HT-29 (cell line): ENCODE data around the gene MYOM1. TPM values are rescaled to one million over a fixed set of nuclear protein-coding genes. Genes with fewer than 3 reads are reported as not detected.

ENCODE experiments used
- DNase-seq: peaks from one replicate; pipeline ENCODE4 v3.0.0-alpha.2; 2015; ENCODE audit warnings: low spot score
- total RNA-seq: library from RNA; depleted of rRNA; stranded (reverse); fragments of >200 nt; shearing (Covaris generic); gene quantifications from 2 replicates; pipeline ENCODE4 v1.2.3, GENCODE V29; 2014

MYOM1 gene
- total RNA-seq, 1 experiment from 2014 or later = 0.13 TPM

- DNase-seq = peak; percentile 85
These were observed 32.8 kb downstream of the MYOM1 start for GRCh38 chr18:3186678-3187658.

- DNase-seq = no peak
These were observed 35.3 kb downstream of the MYOM1 start for GRCh38 chr18:3184275-3184963.

GRCh38 chr18:3183103-3183717 lies 36.6 kb downstream of the MYOM1 start:
- no peak for DNase-seq

GRCh38 chr18:3180325-3180724 lies 39.4 kb downstream of the MYOM1 start:
- no peak for DNase-seq

- no peak for DNase-seq
These were observed 40.2 kb downstream of the MYOM1 start for GRCh38 chr18:3179430-3180089.

- no peak for DNase-seq
These were observed 41.7 kb downstream of the MYOM1 start for GRCh38 chr18:3177902-3178687.

- DNase-seq = no peak
These were observed 44.5 kb downstream of the MYOM1 start for GRCh38 chr18:3175195-3175758.

- DNase-seq = no peak
These were observed 47.7 kb downstream of the MYOM1 start for GRCh38 chr18:3172097-3172496.

- no peak for DNase-seq
These were observed 48.1 kb downstream of the MYOM1 start for GRCh38 chr18:3171631-3172030.

GRCh38 chr18:3170441-3171161 lies 49.2 kb downstream of the MYOM1 start:
- DNase-seq = no peak

GRCh38 chr18:3164381-3164780 lies 55.4 kb downstream of the MYOM1 start:
- no peak for DNase-seq

GRCh38 chr18:3163968-3164367 lies 55.8 kb downstream of the MYOM1 start:
- DNase-seq = no peak

- no peak for DNase-seq
These were observed 57.6 kb downstream of the MYOM1 start for GRCh38 chr18:3162181-3162580.

- DNase-seq = no peak
These were observed 59.9 kb downstream of the MYOM1 start for GRCh38 chr18:3159830-3160229.

GRCh38 chr18:3157606-3158005 lies 62.2 kb downstream of the MYOM1 start:
- no peak for DNase-seq

- DNase-seq = no peak
These were observed 62.7 kb downstream of the MYOM1 start for GRCh38 chr18:3157086-3157485.

GRCh38 chr18:3156325-3156640 lies 63.5 kb downstream of the MYOM1 start:
- DNase-seq = no peak

- DNase-seq = no peak
These were observed 65.6 kb downstream of the MYOM1 start for GRCh38 chr18:3154214-3154613.

GRCh38 chr18:3153107-3153704 lies 66.6 kb downstream of the MYOM1 start:
- peak; percentile 50 for DNase-seq

- no peak for DNase-seq
These were observed 67.5 kb downstream of the MYOM1 start for GRCh38 chr18:3152294-3152693.
